GM23338 (cell line): Measurements from ENCODE around the gene TUBG2. TPM values are rescaled to one million over a fixed set of nuclear protein-coding genes. Genes with fewer than 3 reads are reported as not detected.

ENCODE experiments used
- ATAC-seq: fragments of 200-7000 bp; cut with Tn5 transposase; 3 replicates; pipeline ENCODE4 v1.9.1; 2020
- DNase-seq: peaks from one replicate; pipeline ENCODE4 v3.0.0-alpha.2; 2015; ENCODE audit warnings: low spot score
- H2AFZ ChIP-seq: fragments of 200-600 bp; sonication (generic); 2 replicates; pipeline ENCODE4 v1.8.0; 2016; ENCODE audit warnings: antibody characterized with exemption, mild to moderate bottlenecking, moderate library complexity
- H3F3A ChIP-seq: fragments of 200-600 bp; sonication (generic); replicated peaks from 2 replicates; pipeline ENCODE4 v1.8.0; 2017; ENCODE audit warnings: antibody characterized with exemption, mixed run types, low read depth
- H3K27ac ChIP-seq: fragments of 200-600 bp; sonication (generic); 2 replicates; pipeline ENCODE4 v1.6.1; 2016; ENCODE audit warnings: low read depth
- H3K27me3 ChIP-seq: fragments of 200-600 bp; sonication (generic); 2 replicates; pipeline ENCODE4 v1.8.0; 2016; ENCODE audit warnings: mild to moderate bottlenecking, mixed run types, moderate library complexity; ENCODE audit not compliant: insufficient read depth
- H3K36me3 ChIP-seq: fragments of 200-600 bp; sonication (generic); 2 replicates; pipeline ENCODE4 v1.8.0; 2016; ENCODE audit warnings: mild to moderate bottlenecking; ENCODE audit not compliant: insufficient read depth
- H3K4me1 ChIP-seq: fragments of 200-600 bp; sonication (generic); 2 replicates; pipeline ENCODE4 v1.8.0; 2016; ENCODE audit warnings: mild to moderate bottlenecking, moderate library complexity; ENCODE audit not compliant: insufficient read depth
- H3K4me2 ChIP-seq: fragments of 200-600 bp; sonication (generic); 2 replicates; pipeline ENCODE4 v1.7.1; 2017; ENCODE audit warnings: mixed run types
- H3K4me3 ChIP-seq: fragments of 200-600 bp; sonication (generic); 2 replicates; pipeline ENCODE4 v1.6.1; 2016; ENCODE audit warnings: mixed run types
- H3K79me2 ChIP-seq: fragments of 200-600 bp; sonication (generic); replicated peaks from 2 replicates; pipeline ENCODE4 v1.8.0; 2017; ENCODE audit warnings: mild to moderate bottlenecking; ENCODE audit not compliant: insufficient read depth
- H3K9me2 ChIP-seq: fragments of 200-600 bp; sonication (generic); 2 replicates; pipeline ENCODE4 v1.8.0; 2017; ENCODE audit not compliant: insufficient read depth
- H4K20me1 ChIP-seq: fragments of 200-600 bp; sonication (generic); replicated peaks from 2 replicates; pipeline ENCODE4 v1.8.0; 2017; ENCODE audit warnings: mild to moderate bottlenecking; ENCODE audit not compliant: insufficient read depth
- H3K27ac Mint-ChIP-seq: 2 replicates; pipeline ENCODE4 v1.8.0; 2020; ENCODE audit warnings: inconsistent platforms, mild to moderate bottlenecking, moderate library complexity, mixed read lengths
- H3K27me3 Mint-ChIP-seq: 3 replicates; pipeline ENCODE4 v1.8.0; 2022; ENCODE audit warnings: low read depth, mild to moderate bottlenecking, moderate library complexity, mixed read lengths, inconsistent platforms; ENCODE audit not compliant: insufficient read depth, poor library complexity
- H3K36me3 Mint-ChIP-seq: 3 replicates; pipeline ENCODE4 v1.8.0; 2021; ENCODE audit warnings: low read depth, mild to moderate bottlenecking, inconsistent platforms, moderate library complexity, mixed read lengths
- H3K4me1 Mint-ChIP-seq: 3 replicates; pipeline ENCODE4 v1.8.0; 2020; ENCODE audit warnings: mild to moderate bottlenecking, inconsistent platforms, mixed read lengths
- H3K4me3 Mint-ChIP-seq: 3 replicates; pipeline ENCODE4 v1.8.0; 2021; ENCODE audit warnings: moderate library complexity, mild to moderate bottlenecking, inconsistent platforms, mixed read lengths
- H3K9me3 Mint-ChIP-seq: 3 replicates; pipeline ENCODE4 v1.8.0; 2020; ENCODE audit warnings: moderate library complexity, mild to moderate bottlenecking, inconsistent platforms, mixed read lengths
- CREB1 ChIP-seq: fragments of 250-450 bp; sonication (Bioruptor Pico); IDR thresholded peaks from 2 replicates; pipeline ENCODE4 v1.5.0; 2020; ENCODE audit warnings: low read depth, mild to moderate bottlenecking, moderate library complexity
- CTCF ChIP-seq, 2 experiments: fragments of 200-600 bp in 1 of 2; sonication (generic) in 1 of 2; conservative IDR thresholded peaks; 2 replicates each; pipeline versions ENCODE4 v1.5.1 to v1.6.1; 2016 to 2017; ENCODE audit warnings: antibody characterized with exemption in 2 of 2, low read depth in 2 of 2, mild to moderate bottlenecking in 2 of 2, moderate library complexity in 1 of 2
- JUNB ChIP-seq: IDR thresholded peaks from one replicate; pipeline ENCODE4 v1.6.1; 2016; ENCODE audit warnings: antibody characterized with exemption; ENCODE audit not compliant: unreplicated experiment
- NANOG ChIP-seq: IDR thresholded peaks from 2 replicates; pipeline ENCODE4 v1.6.1; 2016; ENCODE audit warnings: antibody characterized with exemption, borderline replicate concordance
- POLR2AphosphoS5 ChIP-seq: IDR thresholded peaks from 2 replicates; pipeline ENCODE4 v1.6.1; 2016; ENCODE audit warnings: antibody characterized with exemption, low read depth
- STAT1 ChIP-seq: IDR thresholded peaks from one replicate; pipeline ENCODE4 v1.6.1; 2016; ENCODE audit warnings: antibody characterized with exemption; ENCODE audit not compliant: unreplicated experiment
- ZNF462 ChIP-seq: fragments of 250-450 bp; sonication (Bioruptor Pico); IDR thresholded peaks from 2 replicates; pipeline ENCODE4 v1.5.0; 2020; ENCODE audit warnings: mild to moderate bottlenecking, moderate library complexity
- polyA plus RNA-seq: library from polyadenylated mRNA; unstranded; fragments of >200 nt; fragmentation: Nextera tagmentation; extraction: Ambion mirVana; gene quantifications from 2 replicates; pipeline ENCODE4 v1.2.1, GENCODE V29; 2016
- total RNA-seq: library from RNA; depleted of rRNA; stranded (reverse); fragments of >200 nt; shearing (Covaris generic); gene quantifications from 2 replicates; pipeline ENCODE4 v1.2.3, GENCODE V29; 2014

TUBG2 gene
- total and polyA plus RNA-seq, 2 experiments from 2014 or later: 18.2 to 19.0 TPM

- TF ChIP-seq CREB1 (CRISPR knock-in tag) (no peak), NANOG (no peak), CTCF (conservative IDR thresholded peaks at IDR 0.05; ENCODE audit: low read depth in 2 of 2) (no peak), JUNB (no peak), ZNF462 (CRISPR knock-in tag) (no peak), POLR2AphosphoS5 (0 out of 2 replicates have a peak, but pooled peaks have one; percentile 34), STAT1 (no peak)
- H3K27me3 ChIP-seq: peaks cover 55% of the 10 kb centered on the region
Observed at GRCh38 chr17:42681976-42682721, 23.1 kb downstream of the TUBG2 start, which contains the start of gene CNTNAP1. CNTNAP1 (plus strand) TSS chr17:42682531; CDS start chr17:42682830, 299 bp downstream.

More at GRCh38 chr17:42681976-42682721, 23.1 kb downstream of the TUBG2 start, which contains the start of gene CNTNAP1:
- Histone ChIP-seq H3K4me2 (peak within 1 kb of the TSS; percentile 91), H4K20me1 (0 out of 2 replicates have a peak, but pooled peaks cover 2% of the 10 kb centered on the region), H3K36me3 (no peaks in the 10 kb centered on the region), H3K4me1 (peaks cover 32% of the 10 kb centered on the region), H3K9me2 (no peaks in the 10 kb centered on the region), H3K27ac (peak within 1 kb of the TSS; percentile 79; the same call in 1 of the 2 replicates), H2AFZ (peak within 1 kb of the TSS; percentile 75), H3K4me3 (peak within 1 kb of the TSS; percentile 67), H3F3A (peaks cover 42% of the 10 kb centered on the region), H3K79me2 (no peaks in the 10 kb centered on the region)
- Mint-ChIP-seq H3K27ac (0 out of 2 replicates have a peak within 1 kb of the TSS, but pooled peaks have one; percentile 5), H3K4me1 (peaks cover 47% of the 10 kb centered on the region), H3K4me3 (peak within 1 kb of the TSS; percentile 86), H3K36me3 (peaks cover 17% of the 10 kb centered on the region), H3K9me3 (peaks cover 3% of the 10 kb centered on the region; the same call in 1 of the 3 replicates), H3K27me3 (peaks cover 53% of the 10 kb centered on the region)
- DNase-seq: peak; percentile 83
- peak; percentile 15 for ATAC-seq
